H9 (cell line): Measurements from ENCODE around the gene PEAK3. TPM values are rescaled to one million over a fixed set of nuclear protein-coding genes. Genes with fewer than 3 reads are reported as not detected.

Experiments used
- DNase-seq: peaks from one replicate; pipeline ENCODE4 v3.0.0-alpha.2; 2017
- H2AFZ ChIP-seq: one replicate; pipeline ENCODE4 v1.6.1; 2013; ENCODE audit warnings: mild to moderate bottlenecking, low read length, control low read depth, moderate library complexity
- H2AK5ac ChIP-seq: 2 replicates; pipeline ENCODE4 v1.6.1; 2013; ENCODE audit warnings: low read length, control low read depth, mixed read lengths; ENCODE audit not compliant: insufficient read length
- H2BK120ac ChIP-seq: one replicate; pipeline ENCODE4 v1.6.1; 2013; ENCODE audit warnings: low read depth, mild to moderate bottlenecking, low read length, control low read depth, inconsistent platforms; ENCODE audit not compliant: poor library complexity, severe bottlenecking
- H2BK12ac ChIP-seq: 2 replicates; pipeline ENCODE4 v1.6.1; 2013; ENCODE audit warnings: low read length, control low read depth, mixed read lengths, low read depth; ENCODE audit not compliant: insufficient read length
- H2BK15ac ChIP-seq: 2 replicates; pipeline ENCODE4 v1.6.1; 2013; ENCODE audit warnings: low read depth, low read length, control low read depth
- H2BK20ac ChIP-seq: one replicate; pipeline ENCODE4 v1.6.1; 2013; ENCODE audit warnings: low read depth, mild to moderate bottlenecking, low read length, control low read depth, inconsistent platforms; ENCODE audit not compliant: poor library complexity, severe bottlenecking
- H2BK5ac ChIP-seq: 2 replicates; pipeline ENCODE4 v1.6.1; 2013; ENCODE audit warnings: low read length, control low read depth, mixed read lengths; ENCODE audit not compliant: insufficient read length
- H3K14ac ChIP-seq: 2 replicates; pipeline ENCODE4 v1.6.1; 2013; ENCODE audit warnings: low read length, control low read depth; ENCODE audit not compliant: insufficient read depth
- H3K18ac ChIP-seq: 2 replicates; pipeline ENCODE4 v1.6.1; 2013; ENCODE audit warnings: low read depth, mild to moderate bottlenecking, mixed read lengths, low read length, control low read depth; ENCODE audit not compliant: insufficient read length
- H3K23ac ChIP-seq: 2 replicates; pipeline ENCODE4 v1.6.1; 2013; ENCODE audit warnings: low read length, control low read depth, mixed read lengths, low read depth; ENCODE audit not compliant: insufficient read length
- H3K23me2 ChIP-seq: 2 replicates; pipeline ENCODE4 v1.6.1; 2013; ENCODE audit warnings: low read depth, mild to moderate bottlenecking, mixed read lengths, low read length, control low read depth; ENCODE audit not compliant: insufficient read length, poor library complexity, severe bottlenecking
- H3K27ac ChIP-seq: 2 replicates; pipeline ENCODE4 v1.5.1; 2013; ENCODE audit warnings: low read length, control low read depth, mixed read lengths, low read depth; ENCODE audit not compliant: insufficient read length
- H3K27me3 ChIP-seq: 2 replicates; pipeline ENCODE4 v1.6.1; 2013; ENCODE audit warnings: low read length, control low read depth, inconsistent platforms; ENCODE audit not compliant: insufficient read depth
- H3K4ac ChIP-seq: 2 replicates; pipeline ENCODE4 v1.6.1; 2013; ENCODE audit warnings: low read depth, mild to moderate bottlenecking, control low read depth, inconsistent platforms, low read length, moderate library complexity
- H3K4me1 ChIP-seq: 2 replicates; pipeline ENCODE4 v1.6.1; 2013; ENCODE audit warnings: low read length, control low read depth, inconsistent platforms; ENCODE audit not compliant: insufficient read depth
- H3K4me2 ChIP-seq: 2 replicates; pipeline ENCODE4 v1.6.1; 2013; ENCODE audit warnings: low read length, control low read depth, mixed read lengths; ENCODE audit not compliant: insufficient read length, insufficient read depth
- H3K56ac ChIP-seq: 2 replicates; pipeline ENCODE4 v1.6.1; 2013; ENCODE audit warnings: low read depth, mild to moderate bottlenecking, mixed read lengths, low read length, control low read depth; ENCODE audit not compliant: insufficient read length
- H3K79me1 ChIP-seq: 2 replicates; pipeline ENCODE4 v1.6.1; 2013; ENCODE audit warnings: low read depth, mild to moderate bottlenecking, moderate library complexity, low read length, control low read depth, inconsistent platforms; ENCODE audit not compliant: insufficient read depth, poor library complexity, severe bottlenecking
- H3K79me2 ChIP-seq: 2 replicates; pipeline ENCODE4 v1.6.1; 2013; ENCODE audit warnings: low read length, control low read depth, inconsistent platforms; ENCODE audit not compliant: insufficient read depth
- H3K9ac ChIP-seq: 2 replicates; pipeline ENCODE4 v1.6.1; 2013; ENCODE audit warnings: low read length, control low read depth, mixed read lengths; ENCODE audit not compliant: insufficient read length; ENCODE audit errors: extremely low read depth
- H3K9me3 ChIP-seq: one replicate; pipeline ENCODE4 v1.6.1; 2013; ENCODE audit warnings: low read depth, low read length, inconsistent platforms; ENCODE audit not compliant: control insufficient read depth
- H3T11ph ChIP-seq: one replicate; pipeline ENCODE4 v1.6.1; 2013; ENCODE audit warnings: mild to moderate bottlenecking, low read length, control low read depth, inconsistent platforms
- H4K20me1 ChIP-seq: one replicate; pipeline ENCODE4 v1.6.1; 2013; ENCODE audit not compliant: control insufficient read depth, insufficient read length, insufficient read depth
- H4K5ac ChIP-seq: 2 replicates; pipeline ENCODE4 v1.6.1; 2013; ENCODE audit warnings: low read depth, mild to moderate bottlenecking, mixed read lengths, low read length, control low read depth; ENCODE audit not compliant: insufficient read length
- H4K8ac ChIP-seq: replicated peaks from 2 replicates; pipeline ENCODE4 v1.6.1; 2013; ENCODE audit warnings: low read length, control low read depth, mixed read lengths, low read depth; ENCODE audit not compliant: insufficient read length
- H4K91ac ChIP-seq: 2 replicates; pipeline ENCODE4 v1.6.1; 2013; ENCODE audit warnings: low read depth, mild to moderate bottlenecking, moderate library complexity, mixed read lengths, low read length, control low read depth; ENCODE audit not compliant: insufficient read length
- H3K27ac Mint-ChIP-seq, 3 experiments: 2 replicates in 2 of 3; 3 replicates in 1 of 3; pipeline ENCODE4 v1.8.0; 2020 to 2021; ENCODE audit warnings: mixed read lengths in 3 of 3, mild to moderate bottlenecking in 1 of 3, moderate library complexity in 1 of 3
- H3K27me3 Mint-ChIP-seq: 2 replicates; pipeline ENCODE4 v1.8.0; 2021; ENCODE audit warnings: low read depth, mild to moderate bottlenecking, moderate library complexity, mixed read lengths
- H3K36me3 Mint-ChIP-seq, 3 experiments: 2 replicates in 2 of 3; 3 replicates in 1 of 3; pipeline ENCODE4 v1.8.0; 2020 to 2021; ENCODE audit warnings: low read depth in 3 of 3, mixed read lengths in 3 of 3; ENCODE audit not compliant: insufficient read depth in 1 of 3
- H3K4me1 Mint-ChIP-seq, 2 experiments: 2 replicates each; pipeline ENCODE4 v1.8.0; 2020; ENCODE audit warnings: mixed read lengths in 2 of 2
- H3K4me3 Mint-ChIP-seq, 2 experiments: 2 replicates in 1 of 2; 3 replicates in 1 of 2; pipeline ENCODE4 v1.8.0; 2020 to 2021; ENCODE audit warnings: mild to moderate bottlenecking in 2 of 2, mixed read lengths in 2 of 2, moderate library complexity in 1 of 2
- H3K9me3 Mint-ChIP-seq, 2 experiments: 2 replicates in 1 of 2; 3 replicates in 1 of 2; pipeline ENCODE4 v1.8.0; 2020; ENCODE audit warnings: mild to moderate bottlenecking in 2 of 2, mixed read lengths in 2 of 2, moderate library complexity in 1 of 2
- WGBS: extraction: QIAGEN DNeasy Blood & Tissue Kit; methylation state at CpG from one replicate; pipeline ENCODE4 v1.1.7; 2013; ENCODE audit warnings: missing lambda C conversion rate, low lambda C conversion rate, mixed read lengths; ENCODE audit not compliant: insufficient read length; ENCODE audit errors: extremely low coverage; 5-methylcytosine and 5-hydroxymethylcytosine counted together
- total RNA-seq: library from RNA; stranded (reverse); gene quantifications from 2 replicates; pipeline ENCODE4 v1.2.1, GENCODE V29; 2021
- TF ChIP-seq, protein P1 (sequence below): fragments of 200-600 bp; sonication (generic); conservative IDR thresholded peaks from 3 replicates; pipeline ENCODE4 v1.8.0; 2021; ENCODE audit warnings: antibody characterized with exemption, mild to moderate bottlenecking

The PEAK3 gene
- total RNA-seq, 1 experiment from 2014 or later, result not detected

DNA sequence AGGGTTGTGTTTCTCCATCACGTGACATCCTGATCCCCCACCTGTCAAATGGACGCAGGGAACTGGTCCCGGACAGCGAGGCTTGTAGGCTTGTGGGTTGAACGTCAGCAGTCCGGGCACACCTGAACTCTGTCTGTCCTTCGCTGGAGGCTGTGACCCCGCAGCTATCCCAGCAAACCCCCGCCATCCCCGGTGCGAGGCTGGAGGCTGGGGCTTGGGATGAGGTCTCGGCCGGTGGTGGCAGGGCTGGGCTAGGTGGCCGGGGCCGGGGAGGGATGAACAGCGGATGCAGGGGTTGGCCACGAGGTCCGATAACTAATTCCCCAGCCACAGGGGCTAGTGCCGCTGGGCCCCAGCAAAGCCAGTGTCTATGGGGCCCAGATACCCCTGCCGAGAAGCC is 37.6 kb upstream of the PEAK3 start:
- H3K4me1 Mint-ChIP-seq, result 0 out of 4 replicates have a peak, but pooled peaks cover 6 to 12% of the 10 kb centered on the region in 2 experiments
- H3K4me1 ChIP-seq, result no peaks in the 10 kb centered on the region
- no peak overlapping the region for H3K9ac ChIP-seq
- no peak overlapping the region for H3K27ac ChIP-seq
- no peak overlapping the region for H4K8ac ChIP-seq
- H3K27me3 ChIP-seq, result no peaks in the 10 kb centered on the region
- H3K9me3 ChIP-seq, result no peaks in the 10 kb centered on the region
- DNase-seq, result no peak
- no peak overlapping the region for H2AFZ ChIP-seq
- H2BK15ac ChIP-seq, result no peak overlapping the region
- H3K79me2 ChIP-seq, result no peaks in the 10 kb centered on the region
- H3K27ac Mint-ChIP-seq, result no peak overlapping the region
- no peak overlapping the region for H4K5ac ChIP-seq
- peaks cover 17% of the 10 kb centered on the region for H3K27me3 Mint-ChIP-seq
- no peak overlapping the region for H3K4me2 ChIP-seq
- H2AK5ac ChIP-seq, result no peak overlapping the region
- H3K56ac ChIP-seq, result no peak overlapping the region
- TF ChIP-seq, protein P1, sequence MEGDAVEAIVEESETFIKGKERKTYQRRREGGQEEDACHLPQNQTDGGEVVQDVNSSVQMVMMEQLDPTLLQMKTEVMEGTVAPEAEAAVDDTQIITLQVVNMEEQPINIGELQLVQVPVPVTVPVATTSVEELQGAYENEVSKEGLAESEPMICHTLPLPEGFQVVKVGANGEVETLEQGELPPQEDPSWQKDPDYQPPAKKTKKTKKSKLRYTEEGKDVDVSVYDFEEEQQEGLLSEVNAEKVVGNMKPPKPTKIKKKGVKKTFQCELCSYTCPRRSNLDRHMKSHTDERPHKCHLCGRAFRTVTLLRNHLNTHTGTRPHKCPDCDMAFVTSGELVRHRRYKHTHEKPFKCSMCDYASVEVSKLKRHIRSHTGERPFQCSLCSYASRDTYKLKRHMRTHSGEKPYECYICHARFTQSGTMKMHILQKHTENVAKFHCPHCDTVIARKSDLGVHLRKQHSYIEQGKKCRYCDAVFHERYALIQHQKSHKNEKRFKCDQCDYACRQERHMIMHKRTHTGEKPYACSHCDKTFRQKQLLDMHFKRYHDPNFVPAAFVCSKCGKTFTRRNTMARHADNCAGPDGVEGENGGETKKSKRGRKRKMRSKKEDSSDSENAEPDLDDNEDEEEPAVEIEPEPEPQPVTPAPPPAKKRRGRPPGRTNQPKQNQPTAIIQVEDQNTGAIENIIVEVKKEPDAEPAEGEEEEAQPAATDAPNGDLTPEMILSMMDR, result no peak
- H3K18ac ChIP-seq, result no peak overlapping the region
- no peaks in the 10 kb centered on the region for H3K23me2 ChIP-seq
- no peak overlapping the region for H3K4ac ChIP-seq
- H2BK5ac ChIP-seq, result no peak overlapping the region
- H3T11ph ChIP-seq, result no peak overlapping the region
- H3K79me1 ChIP-seq, result no peaks in the 10 kb centered on the region
- H2BK20ac ChIP-seq, result no peak overlapping the region
- peaks cover 2 to 20% (median 17%) of the 10 kb centered on the region in 3 experiments; a peak in 6 of 7 replicates for H3K36me3 Mint-ChIP-seq
- no peak overlapping the region for H4K91ac ChIP-seq
- H2BK12ac ChIP-seq, result no peak overlapping the region
- WGBS, result no CpG with 5 or more reads among the region's 20 CpGs
- no peak overlapping the region for H2BK120ac ChIP-seq
- H3K4me3 Mint-ChIP-seq, result no peak overlapping the region
- H3K14ac ChIP-seq, result no peak overlapping the region; the same call in 1 of the 2 replicates
- H4K20me1 ChIP-seq, result no peaks in the 10 kb centered on the region
- peaks cover 0 to 9% of the 10 kb centered on the region in 2 experiments; a peak in 3 of 5 replicates for H3K9me3 Mint-ChIP-seq
- H3K23ac ChIP-seq, result no peak overlapping the region
